Activated CD8-positive, alpha-beta T cell treated with anti-CD3 and anti-CD28 coated beads, Interleukin-2, amount 10 ng/mL, durations not matched to agents 7 days and 5 days (primary cell): ENCODE results near the gene SLC9B2. TPM values are rescaled to one million over a fixed set of nuclear protein-coding genes. Genes with fewer than 3 reads are reported as not detected.

Experiments
- ATAC-seq: fragments of 150-1000 bp; cut with Tn5 transposase; one replicate; pipeline ENCODE4 v1.10.0; 2021; ENCODE audit warnings: moderate library complexity
- CTCF ChIA-PET: fragments of 350-600 bp; sonication (Branson Sonifier 250); formaldehyde crosslinking; loops from one replicate; lab custom pipeline; 2021; ENCODE audit warnings: antibody characterized with exemption; lab: Charles Lee
- POLR2A ChIA-PET: fragments of 350-600 bp; sonication (Branson Sonifier 250); formaldehyde crosslinking; loops from one replicate; lab custom pipeline; 2021; ENCODE audit warnings: antibody characterized with exemption; lab: Charles Lee
- DNase-seq: peaks from one replicate; pipeline ENCODE4 v3.0.0-alpha.2; 2020
- H3K27ac Mint-ChIP-seq: one replicate; pipeline ENCODE4 v1.8.0; 2021; ENCODE audit warnings: mild to moderate bottlenecking, mixed read lengths
- H3K27me3 Mint-ChIP-seq: one replicate; pipeline ENCODE4 v1.8.0; 2021; ENCODE audit warnings: low read depth, mixed read lengths
- H3K36me3 Mint-ChIP-seq: one replicate; pipeline ENCODE4 v1.8.0; 2021; ENCODE audit warnings: low read depth, mixed read lengths
- H3K4me1 Mint-ChIP-seq: one replicate; pipeline ENCODE4 v1.8.0; 2021; ENCODE audit warnings: low read depth, mixed read lengths
- H3K4me3 Mint-ChIP-seq: one replicate; pipeline ENCODE4 v1.8.0; 2021; ENCODE audit warnings: mild to moderate bottlenecking, mixed read lengths
- H3K9me3 Mint-ChIP-seq: one replicate; pipeline ENCODE4 v1.8.0; 2022; ENCODE audit warnings: mixed read lengths; ENCODE audit not compliant: insufficient read depth
- total RNA-seq, 2 experiments: library from RNA; stranded (reverse); gene quantifications; one replicate each; pipeline ENCODE4 v1.2.3, GENCODE V29; 2021

Gene SLC9B2
- total RNA-seq, 2 experiments from 2014 or later: 19.1 to 21.9 TPM

- Mint-ChIP-seq H3K4me1 (peaks cover 2% of the 10 kb centered on the region), H3K4me3 (no peak overlapping the region), H3K36me3 (peaks cover 39% of the 10 kb centered on the region), H3K27me3 (no peaks in the 10 kb centered on the region), H3K9me3 (no peaks in the 10 kb centered on the region), H3K27ac (no peak overlapping the region)
- ATAC-seq: peak; percentile 95
- DNase-seq: peak; percentile 47
- ChIA-PET POLR2A (no interaction called here), CTCF (interaction anchor here (0.5 to 5.5 kb wide), 18 partner anchors 8 to 173 kb away, joined by 3 to 67 read pairs (median 4); partner anchors contain the start of genes BDH2 and SLC9B2)
Measured at GRCh38 chr4:103046416-103047290, 29.9 kb downstream of the SLC9B2 start.

GRCh38 chr4:103044183-103044582 lies 32.4 kb downstream of the SLC9B2 start:
- peaks cover 37% of the 10 kb centered on the region for H3K36me3 Mint-ChIP-seq
- H3K9me3 Mint-ChIP-seq: no peaks in the 10 kb centered on the region
- ChIA-PET CTCF (interaction anchor here (0.9 to 5.5 kb wide), 4 partner anchors 12 to 56 kb away, joined by 3 to 67 read pairs (median 29); partner anchors contain the start of genes BDH2 and SLC9B2), POLR2A (no interaction called here)
- H3K27me3 Mint-ChIP-seq: no peaks in the 10 kb centered on the region
- peaks cover 2% of the 10 kb centered on the region for H3K4me1 Mint-ChIP-seq
- no peak overlapping the region for H3K4me3 Mint-ChIP-seq
- no peak overlapping the region for H3K27ac Mint-ChIP-seq
- ATAC-seq: no peak
- no peak for DNase-seq

- Mint-ChIP-seq H3K9me3 (no peaks in the 10 kb centered on the region), H3K4me3 (no peak overlapping the region), H3K27me3 (no peaks in the 10 kb centered on the region), H3K27ac (no peak overlapping the region), H3K36me3 (peaks cover 20% of the 10 kb centered on the region), H3K4me1 (peaks cover 18% of the 10 kb centered on the region)
- CTCF ChIA-PET: interaction anchor here (2.2 kb wide), 1 partner anchor 10 kb away, joined by 13 read pairs; no protein-coding TSS in a partner anchor
- ATAC-seq: no peak
- DNase-seq: no peak
- POLR2A ChIA-PET: no interaction called here
Measured at GRCh38 chr4:103036169-103036568, 40.4 kb downstream of the SLC9B2 start.

GRCh38 chr4:103032574-103032973 lies 44.0 kb downstream of the SLC9B2 start:
- DNase-seq: peak; percentile 43
- Mint-ChIP-seq H3K36me3 (peaks cover 28% of the 10 kb centered on the region), H3K4me1 (peaks cover 18% of the 10 kb centered on the region), H3K9me3 (no peaks in the 10 kb centered on the region), H3K4me3 (no peak overlapping the region), H3K27me3 (no peaks in the 10 kb centered on the region), H3K27ac (peak overlapping the region; percentile 18)
- ATAC-seq: peak; percentile 85
- CTCF ChIA-PET: interaction anchor here (0.6 to 1.7 kb wide), 15 partner anchors 9 to 412 kb away, joined by 3 to 11 read pairs (median 4); partner anchors contain the start of genes BDH2 and SLC9B1
- POLR2A ChIA-PET: interaction anchor here (0.7 kb wide), 1 partner anchor 9 kb away, joined by 3 read pairs; no protein-coding TSS in a partner anchor

- no peak for ATAC-seq
- H3K4me1 Mint-ChIP-seq: peaks cover 18% of the 10 kb centered on the region
- CTCF ChIA-PET: interaction anchor here (1.1 kb wide), 1 partner anchor 11 kb away, joined by 4 read pairs; no protein-coding TSS in a partner anchor
Measured at GRCh38 chr4:103030791-103031190, 45.8 kb downstream of the SLC9B2 start.

GRCh38 chr4:103029300-103029699 lies 47.3 kb downstream of the SLC9B2 start:
- POLR2A ChIA-PET: interaction anchor here (0.6 to 0.9 kb wide), 3 partner anchors 9 to 204 kb away, joined by 3 to 4 read pairs (median 3); partner anchors contain the start of genes SLC9B1 and UBE2D3
- Mint-ChIP-seq H3K36me3 (peaks cover 19% of the 10 kb centered on the region), H3K27me3 (no peaks in the 10 kb centered on the region)

More at GRCh38 chr4:103030791-103031190, 45.8 kb downstream of the SLC9B2 start:
- no peak overlapping the region for H3K27ac Mint-ChIP-seq
- no peak overlapping the region for H3K4me3 Mint-ChIP-seq
- H3K27me3 Mint-ChIP-seq: no peaks in the 10 kb centered on the region
- POLR2A ChIA-PET: no interaction called here
- H3K36me3 Mint-ChIP-seq: peaks cover 24% of the 10 kb centered on the region
- H3K9me3 Mint-ChIP-seq: no peaks in the 10 kb centered on the region
- DNase-seq: no peak

GRCh38 chr4:103026868-103027267 lies 49.7 kb downstream of the SLC9B2 start:
- Mint-ChIP-seq H3K27me3 (no peaks in the 10 kb centered on the region), H3K4me3 (no peak overlapping the region), H3K9me3 (no peaks in the 10 kb centered on the region), H3K36me3 (peaks cover 17% of the 10 kb centered on the region), H3K4me1 (no peaks in the 10 kb centered on the region), H3K27ac (no peak overlapping the region)
- ChIA-PET POLR2A (no interaction called here), CTCF (no interaction called here)
- ATAC-seq (no peak), DNase-seq (no peak)

More at GRCh38 chr4:103029300-103029699, 47.3 kb downstream of the SLC9B2 start:
- Mint-ChIP-seq H3K4me1 (peaks cover 18% of the 10 kb centered on the region), H3K4me3 (no peak overlapping the region), H3K9me3 (no peaks in the 10 kb centered on the region), H3K27ac (no peak overlapping the region)
- CTCF ChIA-PET: interaction anchor here (0.8 to 1.1 kb wide), 4 partner anchors 16 to 63 kb away, joined by 3 to 5 read pairs (median 4); no protein-coding TSS in a partner anchor
- DNase-seq (no peak), ATAC-seq (no peak)

- no peaks in the 10 kb centered on the region for H3K9me3 Mint-ChIP-seq
Measured at GRCh38 chr4:103024996-103025395, 51.6 kb downstream of the SLC9B2 start.

GRCh38 chr4:103021120-103021519 lies 55.4 kb downstream of the SLC9B2 start:
- POLR2A ChIA-PET: no interaction called here
- no peak overlapping the region for H3K27ac Mint-ChIP-seq
- H3K9me3 Mint-ChIP-seq: no peaks in the 10 kb centered on the region
- peaks cover 7% of the 10 kb centered on the region for H3K36me3 Mint-ChIP-seq
- DNase-seq (no peak), ATAC-seq (no peak)
- H3K4me3 Mint-ChIP-seq: no peak overlapping the region
- H3K27me3 Mint-ChIP-seq: no peaks in the 10 kb centered on the region
- H3K4me1 Mint-ChIP-seq: peaks cover 19% of the 10 kb centered on the region
- CTCF ChIA-PET: interaction anchor here (1.2 to 2.0 kb wide), 2 partner anchors 11 to 75 kb away, joined by 3 to 6 read pairs; no protein-coding TSS in a partner anchor

More at GRCh38 chr4:103024996-103025395, 51.6 kb downstream of the SLC9B2 start:
- ChIA-PET POLR2A (no interaction called here), CTCF (no interaction called here)
- H3K4me3 Mint-ChIP-seq: no peak overlapping the region
- no peak overlapping the region for H3K27ac Mint-ChIP-seq
- peaks cover 5% of the 10 kb centered on the region for H3K4me1 Mint-ChIP-seq
- H3K36me3 Mint-ChIP-seq: peaks cover 11% of the 10 kb centered on the region
- H3K27me3 Mint-ChIP-seq: no peaks in the 10 kb centered on the region
- ATAC-seq (no peak), DNase-seq (no peak)

GRCh38 chr4:103019308-103020124 lies 57.0 kb downstream of the SLC9B2 start, which contains the start of gene SLC9B1:
Gene SLC9B1, minus strand, starts transcription at chr4:103019705. Its CDS starts 27,994 bp downstream, at chr4:102991711.
- DNase-seq: peak; percentile 96
- ATAC-seq: peak; percentile 99
- ChIA-PET POLR2A (interaction anchor here (0.6 to 2.6 kb wide), 7 partner anchors 10 to 675 kb away, joined by 3 to 18 read pairs (median 3); partner anchors contain the start of genes BDH2, SLC39A8 and UBE2D3), CTCF (interaction anchor here (0.8 to 4.1 kb wide), 4 partner anchors 11 to 72 kb away, joined by 3 to 28 read pairs (median 6); no protein-coding TSS in a partner anchor)
- no peaks in the 10 kb centered on the region for H3K36me3 Mint-ChIP-seq
- peak within 1 kb of the TSS; percentile 84 for H3K4me3 Mint-ChIP-seq
- H3K27me3 Mint-ChIP-seq: no peaks in the 10 kb centered on the region
- H3K9me3 Mint-ChIP-seq: no peaks in the 10 kb centered on the region
- peaks cover 19% of the 10 kb centered on the region for H3K4me1 Mint-ChIP-seq
- H3K27ac Mint-ChIP-seq: peak within 1 kb of the TSS; percentile 96
